Activated CD4-positive, alpha-beta memory T cell treated with anti-CD3 and anti-CD28 coated beads for 36 hours (primary cell): ENCODE measurements around the gene ACVR1B. TPM values are rescaled to one million over a fixed set of nuclear protein-coding genes. Genes with fewer than 3 reads are reported as not detected.
A peak's percentile ranks its signal among the peaks of the same experiment; 100 is the strongest.

Experiments
- CTCF ChIA-PET: fragments of 350-600 bp; sonication (Branson Sonifier 250); formaldehyde crosslinking; loops from one replicate; lab custom pipeline; 2021; ENCODE audit warnings: antibody characterized with exemption, inconsistent platforms; lab: Charles Lee
- POLR2A ChIA-PET: fragments of 350-600 bp; sonication (Branson Sonifier 250); formaldehyde crosslinking; loops from one replicate; lab custom pipeline; 2021; ENCODE audit warnings: antibody characterized with exemption; lab: Charles Lee
- DNase-seq: peaks from one replicate; pipeline ENCODE4 v3.0.0-alpha.2; 2020
- H3K27ac Mint-ChIP-seq: one replicate; pipeline ENCODE4 v1.8.0; 2021; ENCODE audit warnings: mixed read lengths
- H3K27me3 Mint-ChIP-seq: one replicate; pipeline ENCODE4 v1.8.0; 2021; ENCODE audit warnings: mixed read lengths
- H3K36me3 Mint-ChIP-seq: one replicate; pipeline ENCODE4 v1.8.0; 2021; ENCODE audit warnings: mixed read lengths
- H3K4me1 Mint-ChIP-seq: one replicate; pipeline ENCODE4 v1.8.0; 2021; ENCODE audit warnings: low read depth, mixed read lengths
- H3K4me3 Mint-ChIP-seq: one replicate; pipeline ENCODE4 v1.8.0; 2021; ENCODE audit warnings: mild to moderate bottlenecking, mixed read lengths
- H3K9me3 Mint-ChIP-seq: one replicate; pipeline ENCODE4 v1.8.0; 2021; ENCODE audit warnings: mixed read lengths
- intact Hi-C: fragments of 100-400 bp; cut with micrococcal nuclease; formaldehyde crosslinking; loops from one replicate; pipeline ENCODE4 v1.15.1; 2023
- total RNA-seq, 2 experiments: library from RNA; stranded (reverse); gene quantifications; one replicate each; pipeline ENCODE4 v1.2.3, GENCODE V29; 2021

The ACVR1B gene
- total RNA-seq, 2 experiments from 2014 or later: 8.0 to 8.3 TPM

GRCh38 chr12:51962737-51963136, 11.2 kb downstream of the ACVR1B start:
- CTCF ChIA-PET: interaction anchor here (0.9 to 1.5 kb wide), 4 partner anchors 9 to 40 kb away, joined by 3 to 15 read pairs (median 4); no protein-coding TSS in a partner anchor
- intact Hi-C loops: no loop called here
- H3K4me1 Mint-ChIP-seq: peaks cover 20% of the 10 kb centered on the region
- H3K27me3 Mint-ChIP-seq: no peaks in the 10 kb centered on the region
- H3K27ac Mint-ChIP-seq: no peak overlapping the region
- POLR2A ChIA-PET: interaction anchor here (1.2 kb wide), 1 partner anchor 8 kb away, joined by 5 read pairs; no protein-coding TSS in a partner anchor
- H3K36me3 Mint-ChIP-seq: peaks cover 2% of the 10 kb centered on the region
- H3K9me3 Mint-ChIP-seq: no peaks in the 10 kb centered on the region
- no peak for DNase-seq
- no peak overlapping the region for H3K4me3 Mint-ChIP-seq

- intact Hi-C loops: no loop called here
- DNase-seq: no peak
- Mint-ChIP-seq H3K27ac (no peak overlapping the region), H3K27me3 (no peaks in the 10 kb centered on the region), H3K36me3 (peaks cover 2% of the 10 kb centered on the region), H3K4me3 (no peak overlapping the region), H3K4me1 (peaks cover 19% of the 10 kb centered on the region), H3K9me3 (no peaks in the 10 kb centered on the region)
- ChIA-PET CTCF (no interaction called here), POLR2A (no interaction called here)
Observed at GRCh38 chr12:51963477-51963876, 12.0 kb downstream of the ACVR1B start.

- no peak for DNase-seq
- no peaks in the 10 kb centered on the region for H3K36me3 Mint-ChIP-seq
- peaks cover 6% of the 10 kb centered on the region for H3K27me3 Mint-ChIP-seq
- POLR2A ChIA-PET: no interaction called here
- H3K4me1 Mint-ChIP-seq: peaks cover 47% of the 10 kb centered on the region
- H3K27ac Mint-ChIP-seq: no peak overlapping the region
- intact Hi-C loops: loop anchor here (2.0 to 10.0 kb wide), 3 partner anchors 43 to 601 kb away; partner anchors contain the start of gene GALNT6
- CTCF ChIA-PET: interaction anchor here (1.0 to 3.1 kb wide), 5 partner anchors 11 to 155 kb away, joined by 3 to 21 read pairs (median 6); no protein-coding TSS in a partner anchor
- H3K4me3 Mint-ChIP-seq: no peak overlapping the region
- H3K9me3 Mint-ChIP-seq: no peaks in the 10 kb centered on the region
Observed at GRCh38 chr12:51969643-51970042, 18.1 kb downstream of the ACVR1B start.

GRCh38 chr12:51970904-51971646, 19.6 kb downstream of the ACVR1B start:
- Mint-ChIP-seq H3K27ac (peak overlapping the region; percentile 66), H3K9me3 (no peaks in the 10 kb centered on the region), H3K36me3 (peaks cover 6% of the 10 kb centered on the region), H3K4me1 (peaks cover 61% of the 10 kb centered on the region), H3K27me3 (peaks cover 6% of the 10 kb centered on the region), H3K4me3 (peak overlapping the region; percentile 67)
- CTCF ChIA-PET: interaction anchor here (0.6 to 3.6 kb wide), 25 partner anchors 9 to 917 kb away, joined by 3 to 21 read pairs (median 4); partner anchors contain the start of gene ACVR1B
- POLR2A ChIA-PET: interaction anchor here (0.8 to 1.7 kb wide), 4 partner anchors 9 to 150 kb away, joined by 3 to 5 read pairs (median 4); no protein-coding TSS in a partner anchor
- DNase-seq: peak; percentile 75
- intact Hi-C loops: loop anchor here (1.0 to 10.0 kb wide), 6 partner anchors 20 to 602 kb away; partner anchors contain the start of genes ACVR1B and GALNT6

- Mint-ChIP-seq H3K27ac (peak overlapping the region; percentile 51), H3K4me1 (peaks cover 69% of the 10 kb centered on the region), H3K9me3 (no peaks in the 10 kb centered on the region), H3K4me3 (no peak overlapping the region), H3K36me3 (peaks cover 13% of the 10 kb centered on the region), H3K27me3 (peaks cover 6% of the 10 kb centered on the region)
- POLR2A ChIA-PET: interaction anchor here (1.7 kb wide), 1 partner anchor 53 kb away, joined by 3 read pairs; no protein-coding TSS in a partner anchor
- CTCF ChIA-PET: interaction anchor here (0.7 to 3.6 kb wide), 11 partner anchors 9 to 602 kb away, joined by 3 to 21 read pairs (median 9); no protein-coding TSS in a partner anchor
- intact Hi-C loops: loop anchor here (1.0 to 10.0 kb wide), 6 partner anchors 21 to 603 kb away; partner anchors contain the start of genes ACVR1B and GALNT6
- no peak for DNase-seq
Observed at GRCh38 chr12:51971679-51972421, 20.4 kb downstream of the ACVR1B start.

GRCh38 chr12:51972422-51972812, 20.9 kb downstream of the ACVR1B start:
- no peak overlapping the region for H3K4me3 Mint-ChIP-seq
- peaks cover 15% of the 10 kb centered on the region for H3K36me3 Mint-ChIP-seq
- H3K27me3 Mint-ChIP-seq: peaks cover 6% of the 10 kb centered on the region
- DNase-seq: no peak
- no peaks in the 10 kb centered on the region for H3K9me3 Mint-ChIP-seq
- H3K27ac Mint-ChIP-seq: no peak overlapping the region
- POLR2A ChIA-PET: interaction anchor here (1.7 kb wide), 1 partner anchor 53 kb away, joined by 3 read pairs; no protein-coding TSS in a partner anchor
- intact Hi-C loops: loop anchor here (10.0 kb wide), 1 partner anchor 578 kb away; the partner anchor contains the start of gene GALNT6
- H3K4me1 Mint-ChIP-seq: peaks cover 71% of the 10 kb centered on the region
- CTCF ChIA-PET: interaction anchor here (0.7 to 3.6 kb wide), 8 partner anchors 9 to 603 kb away, joined by 4 to 21 read pairs (median 13); no protein-coding TSS in a partner anchor

GRCh38 chr12:51972849-51973273, 21.4 kb downstream of the ACVR1B start:
- POLR2A ChIA-PET: no interaction called here
- intact Hi-C loops: loop anchor here (10.0 kb wide), 1 partner anchor 578 kb away; the partner anchor contains the start of gene GALNT6
- Mint-ChIP-seq H3K27ac (no peak overlapping the region), H3K4me3 (no peak overlapping the region), H3K27me3 (peaks cover 6% of the 10 kb centered on the region), H3K9me3 (no peaks in the 10 kb centered on the region), H3K4me1 (peaks cover 71% of the 10 kb centered on the region), H3K36me3 (peaks cover 18% of the 10 kb centered on the region)
- CTCF ChIA-PET: interaction anchor here (1.8 to 3.6 kb wide), 6 partner anchors 8 to 604 kb away, joined by 6 to 21 read pairs (median 16); no protein-coding TSS in a partner anchor
- peak; percentile 85 for DNase-seq

- no peak overlapping the region for H3K27ac Mint-ChIP-seq
- peaks cover 6% of the 10 kb centered on the region for H3K27me3 Mint-ChIP-seq
Observed at GRCh38 chr12:51973560-51973959, 22.1 kb downstream of the ACVR1B start.

GRCh38 chr12:51974646-51975045, 23.1 kb downstream of the ACVR1B start:
- Mint-ChIP-seq H3K27me3 (peaks cover 6% of the 10 kb centered on the region), H3K9me3 (no peaks in the 10 kb centered on the region), H3K4me3 (no peak overlapping the region), H3K36me3 (peaks cover 23% of the 10 kb centered on the region), H3K27ac (no peak overlapping the region), H3K4me1 (peaks cover 74% of the 10 kb centered on the region)
- intact Hi-C loops: loop anchor here (10.0 kb wide), 1 partner anchor 580 kb away; the partner anchor contains the start of gene GALNT6
- peak; percentile 35 for DNase-seq
- POLR2A ChIA-PET: no interaction called here
- CTCF ChIA-PET: interaction anchor here (0.6 to 4.7 kb wide), 7 partner anchors 18 to 555 kb away, joined by 3 to 33 read pairs (median 7); no protein-coding TSS in a partner anchor

More at GRCh38 chr12:51973560-51973959, 22.1 kb downstream of the ACVR1B start:
- no peak for DNase-seq
- POLR2A ChIA-PET: no interaction called here
- H3K36me3 Mint-ChIP-seq: peaks cover 23% of the 10 kb centered on the region
- CTCF ChIA-PET: interaction anchor here (2.9 to 3.6 kb wide), 2 partner anchors 50 to 52 kb away, joined by 17 to 19 read pairs; no protein-coding TSS in a partner anchor
- intact Hi-C loops: loop anchor here (10.0 kb wide), 1 partner anchor 579 kb away; the partner anchor contains the start of gene GALNT6
- no peak overlapping the region for H3K4me3 Mint-ChIP-seq
- H3K4me1 Mint-ChIP-seq: peaks cover 71% of the 10 kb centered on the region
- no peaks in the 10 kb centered on the region for H3K9me3 Mint-ChIP-seq

- no peak for DNase-seq
- H3K36me3 Mint-ChIP-seq: peaks cover 23% of the 10 kb centered on the region
- no peak overlapping the region for H3K4me3 Mint-ChIP-seq
- intact Hi-C loops: loop anchor here (10.0 kb wide), 1 partner anchor 580 kb away; the partner anchor contains the start of gene GALNT6
- peaks cover 3% of the 10 kb centered on the region for H3K27me3 Mint-ChIP-seq
- CTCF ChIA-PET: interaction anchor here (1.0 to 4.7 kb wide), 6 partner anchors 18 to 555 kb away, joined by 3 to 33 read pairs (median 6); no protein-coding TSS in a partner anchor
- peaks cover 75% of the 10 kb centered on the region for H3K4me1 Mint-ChIP-seq
- H3K27ac Mint-ChIP-seq: no peak overlapping the region
- POLR2A ChIA-PET: no interaction called here
- no peaks in the 10 kb centered on the region for H3K9me3 Mint-ChIP-seq
Observed at GRCh38 chr12:51975196-51975595, 23.7 kb downstream of the ACVR1B start.
